HepG2 (cell line): Measurements from ENCODE around the gene CDK3.
"Not testable (repeated sequence)": the region's sequence is repeated elsewhere in the genome, so short reads cannot be mapped to it uniquely, and the experiment has no call there.

ENCODE experiments used
- ATM ChIP-seq: fragments of 450-650 bp; IDR thresholded peaks from 2 replicates; pipeline ENCODE4 v1.7.1; 2017; ENCODE audit warnings: mild to moderate bottlenecking, borderline replicate concordance
- CBX1 ChIP-seq: IDR thresholded peaks from one replicate; pipeline ENCODE4 v1.6.1; 2016; ENCODE audit warnings: antibody characterized with exemption, low read depth
- ELF1 ChIP-seq: sonication (generic); formaldehyde crosslinking; IDR thresholded peaks from 2 replicates; pipeline ENCODE4 v1.4.0; 2020; ENCODE audit warnings: missing genetic modification reagents
- GATAD1 ChIP-seq: IDR thresholded peaks from 2 replicates; pipeline ENCODE4 v1.6.1; 2016; ENCODE audit warnings: missing genetic modification reagents, missing compliant biosample characterization
- MYNN ChIP-seq: sonication (generic); formaldehyde crosslinking; IDR thresholded peaks from 2 replicates; pipeline ENCODE4 v1.4.0; 2020; ENCODE audit warnings: mild to moderate bottlenecking, low read depth, missing genetic modification reagents
- POLR2A ChIP-seq, 2 experiments: IDR thresholded peaks; 2 replicates each; pipeline ENCODE4 v1.6.1; 2011; ENCODE audit warnings: low read depth in 2 of 2, low read length in 2 of 2, mild to moderate bottlenecking in 1 of 2, moderate library complexity in 1 of 2; ENCODE audit not compliant: insufficient read depth in 1 of 2
- RNF2 ChIP-seq: fragments of 450-650 bp; conservative IDR thresholded peaks from 2 replicates; pipeline ENCODE4 v1.6.1; 2016; ENCODE audit warnings: low read depth
- ZNF557 ChIP-seq: sonication (generic); formaldehyde crosslinking; IDR thresholded peaks from 2 replicates; pipeline ENCODE4 v1.4.0; 2020; ENCODE audit warnings: missing genetic modification reagents
- TF ChIP-seq, protein P1 (sequence below): sonication (generic); formaldehyde crosslinking; IDR thresholded peaks from 2 replicates; pipeline ENCODE4 v1.4.0; 2020; ENCODE audit warnings: missing genetic modification reagents
- TF ChIP-seq, protein P2 (sequence below): sonication (generic); formaldehyde crosslinking; IDR thresholded peaks from 2 replicates; pipeline ENCODE4 v1.5.0; 2020; ENCODE audit warnings: mild to moderate bottlenecking, missing genetic modification reagents, moderate library complexity
- TF ChIP-seq, protein P3 (sequence below): sonication (generic); formaldehyde crosslinking; IDR thresholded peaks from 2 replicates; pipeline ENCODE4 v1.5.1; 2020; ENCODE audit warnings: mild to moderate bottlenecking, missing genetic modification reagents, moderate library complexity
- TF ChIP-seq, protein P4 (sequence below): sonication (generic); formaldehyde crosslinking; IDR thresholded peaks from 2 replicates; pipeline ENCODE4 v1.4.0; 2020; ENCODE audit warnings: missing genetic modification reagents
- TF ChIP-seq, protein P5 (sequence below): sonication (generic); formaldehyde crosslinking; conservative IDR thresholded peaks from 2 replicates; pipeline ENCODE4 v1.8.0; 2022; ENCODE audit warnings: missing genetic modification reagents

DNA sequence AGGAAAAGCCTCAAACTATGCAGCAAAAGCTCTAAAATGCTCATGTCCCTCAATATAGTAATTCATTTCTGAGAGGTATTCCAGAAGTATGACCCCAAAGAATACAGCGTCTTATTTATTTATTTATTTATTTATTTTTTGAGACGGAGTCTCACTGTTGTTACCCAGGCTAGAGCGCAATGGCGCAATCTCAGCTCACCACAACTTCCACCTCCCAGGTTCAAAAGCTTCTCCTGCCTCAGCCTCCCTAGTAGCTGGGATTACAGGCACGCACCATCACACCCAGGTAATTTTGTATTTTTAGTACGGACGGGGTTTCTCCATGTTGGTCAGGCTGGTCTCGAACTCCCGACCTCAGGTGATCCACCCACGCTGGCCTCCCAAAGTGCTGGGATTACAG lies 31.6 kb upstream of the CDK3 start:
- TF ChIP-seq, protein P1, sequence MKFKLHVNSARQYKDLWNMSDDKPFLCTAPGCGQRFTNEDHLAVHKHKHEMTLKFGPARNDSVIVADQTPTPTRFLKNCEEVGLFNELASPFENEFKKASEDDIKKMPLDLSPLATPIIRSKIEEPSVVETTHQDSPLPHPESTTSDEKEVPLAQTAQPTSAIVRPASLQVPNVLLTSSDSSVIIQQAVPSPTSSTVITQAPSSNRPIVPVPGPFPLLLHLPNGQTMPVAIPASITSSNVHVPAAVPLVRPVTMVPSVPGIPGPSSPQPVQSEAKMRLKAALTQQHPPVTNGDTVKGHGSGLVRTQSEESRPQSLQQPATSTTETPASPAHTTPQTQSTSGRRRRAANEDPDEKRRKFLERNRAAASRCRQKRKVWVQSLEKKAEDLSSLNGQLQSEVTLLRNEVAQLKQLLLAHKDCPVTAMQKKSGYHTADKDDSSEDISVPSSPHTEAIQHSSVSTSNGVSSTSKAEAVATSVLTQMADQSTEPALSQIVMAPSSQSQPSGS (CRISPR knock-in tag), result not testable (repeated sequence)
- TF ChIP-seq POLR2A (IDR thresholded peaks at IDR 0.05; ENCODE audit: insufficient read depth in 1 of 2, low read depth in 2 of 2, low read length in 2 of 2); GATAD1 (CRISPR knock-in tag); ELF1; CBX1; ZNF557 (CRISPR knock-in tag); ATM; RNF2; MYNN: not testable (repeated sequence)
- TF ChIP-seq, protein P2, sequence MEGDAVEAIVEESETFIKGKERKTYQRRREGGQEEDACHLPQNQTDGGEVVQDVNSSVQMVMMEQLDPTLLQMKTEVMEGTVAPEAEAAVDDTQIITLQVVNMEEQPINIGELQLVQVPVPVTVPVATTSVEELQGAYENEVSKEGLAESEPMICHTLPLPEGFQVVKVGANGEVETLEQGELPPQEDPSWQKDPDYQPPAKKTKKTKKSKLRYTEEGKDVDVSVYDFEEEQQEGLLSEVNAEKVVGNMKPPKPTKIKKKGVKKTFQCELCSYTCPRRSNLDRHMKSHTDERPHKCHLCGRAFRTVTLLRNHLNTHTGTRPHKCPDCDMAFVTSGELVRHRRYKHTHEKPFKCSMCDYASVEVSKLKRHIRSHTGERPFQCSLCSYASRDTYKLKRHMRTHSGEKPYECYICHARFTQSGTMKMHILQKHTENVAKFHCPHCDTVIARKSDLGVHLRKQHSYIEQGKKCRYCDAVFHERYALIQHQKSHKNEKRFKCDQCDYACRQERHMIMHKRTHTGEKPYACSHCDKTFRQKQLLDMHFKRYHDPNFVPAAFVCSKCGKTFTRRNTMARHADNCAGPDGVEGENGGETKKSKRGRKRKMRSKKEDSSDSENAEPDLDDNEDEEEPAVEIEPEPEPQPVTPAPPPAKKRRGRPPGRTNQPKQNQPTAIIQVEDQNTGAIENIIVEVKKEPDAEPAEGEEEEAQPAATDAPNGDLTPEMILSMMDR, result not testable (repeated sequence)
- TF ChIP-seq, protein P3, sequence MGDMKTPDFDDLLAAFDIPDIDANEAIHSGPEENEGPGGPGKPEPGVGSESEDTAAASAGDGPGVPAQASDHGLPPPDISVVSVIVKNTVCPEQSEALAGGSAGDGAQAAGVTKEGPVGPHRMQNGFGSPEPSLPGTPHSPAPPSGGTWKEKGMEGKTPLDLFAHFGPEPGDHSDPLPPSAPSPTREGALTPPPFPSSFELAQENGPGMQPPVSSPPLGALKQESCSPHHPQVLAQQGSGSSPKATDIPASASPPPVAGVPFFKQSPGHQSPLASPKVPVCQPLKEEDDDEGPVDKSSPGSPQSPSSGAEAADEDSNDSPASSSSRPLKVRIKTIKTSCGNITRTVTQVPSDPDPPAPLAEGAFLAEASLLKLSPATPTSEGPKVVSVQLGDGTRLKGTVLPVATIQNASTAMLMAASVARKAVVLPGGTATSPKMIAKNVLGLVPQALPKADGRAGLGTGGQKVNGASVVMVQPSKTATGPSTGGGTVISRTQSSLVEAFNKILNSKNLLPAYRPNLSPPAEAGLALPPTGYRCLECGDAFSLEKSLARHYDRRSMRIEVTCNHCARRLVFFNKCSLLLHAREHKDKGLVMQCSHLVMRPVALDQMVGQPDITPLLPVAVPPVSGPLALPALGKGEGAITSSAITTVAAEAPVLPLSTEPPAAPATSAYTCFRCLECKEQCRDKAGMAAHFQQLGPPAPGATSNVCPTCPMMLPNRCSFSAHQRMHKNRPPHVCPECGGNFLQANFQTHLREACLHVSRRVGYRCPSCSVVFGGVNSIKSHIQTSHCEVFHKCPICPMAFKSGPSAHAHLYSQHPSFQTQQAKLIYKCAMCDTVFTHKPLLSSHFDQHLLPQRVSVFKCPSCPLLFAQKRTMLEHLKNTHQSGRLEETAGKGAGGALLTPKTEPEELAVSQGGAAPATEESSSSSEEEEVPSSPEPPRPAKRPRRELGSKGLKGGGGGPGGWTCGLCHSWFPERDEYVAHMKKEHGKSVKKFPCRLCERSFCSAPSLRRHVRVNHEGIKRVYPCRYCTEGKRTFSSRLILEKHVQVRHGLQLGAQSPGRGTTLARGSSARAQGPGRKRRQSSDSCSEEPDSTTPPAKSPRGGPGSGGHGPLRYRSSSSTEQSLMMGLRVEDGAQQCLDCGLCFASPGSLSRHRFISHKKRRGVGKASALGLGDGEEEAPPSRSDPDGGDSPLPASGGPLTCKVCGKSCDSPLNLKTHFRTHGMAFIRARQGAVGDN (CRISPR knock-in tag), result not testable (repeated sequence)
- TF ChIP-seq, protein P4, sequence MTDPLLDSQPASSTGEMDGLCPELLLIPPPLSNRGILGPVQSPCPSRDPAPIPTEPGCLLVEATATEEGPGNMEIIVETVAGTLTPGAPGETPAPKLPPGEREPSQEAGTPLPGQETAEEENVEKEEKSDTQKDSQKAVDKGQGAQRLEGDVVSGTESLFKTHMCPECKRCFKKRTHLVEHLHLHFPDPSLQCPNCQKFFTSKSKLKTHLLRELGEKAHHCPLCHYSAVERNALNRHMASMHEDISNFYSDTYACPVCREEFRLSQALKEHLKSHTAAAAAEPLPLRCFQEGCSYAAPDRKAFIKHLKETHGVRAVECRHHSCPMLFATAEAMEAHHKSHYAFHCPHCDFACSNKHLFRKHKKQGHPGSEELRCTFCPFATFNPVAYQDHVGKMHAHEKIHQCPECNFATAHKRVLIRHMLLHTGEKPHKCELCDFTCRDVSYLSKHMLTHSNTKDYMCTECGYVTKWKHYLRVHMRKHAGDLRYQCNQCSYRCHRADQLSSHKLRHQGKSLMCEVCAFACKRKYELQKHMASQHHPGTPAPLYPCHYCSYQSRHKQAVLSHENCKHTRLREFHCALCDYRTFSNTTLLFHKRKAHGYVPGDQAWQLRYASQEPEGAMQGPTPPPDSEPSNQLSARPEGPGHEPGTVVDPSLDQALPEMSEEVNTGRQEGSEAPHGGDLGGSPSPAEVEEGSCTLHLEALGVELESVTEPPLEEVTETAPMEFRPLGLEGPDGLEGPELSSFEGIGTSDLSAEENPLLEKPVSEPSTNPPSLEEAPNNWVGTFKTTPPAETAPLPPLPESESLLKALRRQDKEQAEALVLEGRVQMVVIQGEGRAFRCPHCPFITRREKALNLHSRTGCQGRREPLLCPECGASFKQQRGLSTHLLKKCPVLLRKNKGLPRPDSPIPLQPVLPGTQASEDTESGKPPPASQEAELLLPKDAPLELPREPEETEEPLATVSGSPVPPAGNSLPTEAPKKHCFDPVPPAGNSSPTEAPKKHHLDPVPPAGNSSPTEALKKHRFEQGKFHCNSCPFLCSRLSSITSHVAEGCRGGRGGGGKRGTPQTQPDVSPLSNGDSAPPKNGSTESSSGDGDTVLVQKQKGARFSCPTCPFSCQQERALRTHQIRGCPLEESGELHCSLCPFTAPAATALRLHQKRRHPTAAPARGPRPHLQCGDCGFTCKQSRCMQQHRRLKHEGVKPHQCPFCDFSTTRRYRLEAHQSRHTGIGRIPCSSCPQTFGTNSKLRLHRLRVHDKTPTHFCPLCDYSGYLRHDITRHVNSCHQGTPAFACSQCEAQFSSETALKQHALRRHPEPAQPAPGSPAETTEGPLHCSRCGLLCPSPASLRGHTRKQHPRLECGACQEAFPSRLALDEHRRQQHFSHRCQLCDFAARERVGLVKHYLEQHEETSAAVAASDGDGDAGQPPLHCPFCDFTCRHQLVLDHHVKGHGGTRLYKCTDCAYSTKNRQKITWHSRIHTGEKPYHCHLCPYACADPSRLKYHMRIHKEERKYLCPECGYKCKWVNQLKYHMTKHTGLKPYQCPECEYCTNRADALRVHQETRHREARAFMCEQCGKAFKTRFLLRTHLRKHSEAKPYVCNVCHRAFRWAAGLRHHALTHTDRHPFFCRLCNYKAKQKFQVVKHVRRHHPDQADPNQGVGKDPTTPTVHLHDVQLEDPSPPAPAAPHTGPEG (CRISPR knock-in tag), result not testable (repeated sequence)
- TF ChIP-seq, protein P5, sequence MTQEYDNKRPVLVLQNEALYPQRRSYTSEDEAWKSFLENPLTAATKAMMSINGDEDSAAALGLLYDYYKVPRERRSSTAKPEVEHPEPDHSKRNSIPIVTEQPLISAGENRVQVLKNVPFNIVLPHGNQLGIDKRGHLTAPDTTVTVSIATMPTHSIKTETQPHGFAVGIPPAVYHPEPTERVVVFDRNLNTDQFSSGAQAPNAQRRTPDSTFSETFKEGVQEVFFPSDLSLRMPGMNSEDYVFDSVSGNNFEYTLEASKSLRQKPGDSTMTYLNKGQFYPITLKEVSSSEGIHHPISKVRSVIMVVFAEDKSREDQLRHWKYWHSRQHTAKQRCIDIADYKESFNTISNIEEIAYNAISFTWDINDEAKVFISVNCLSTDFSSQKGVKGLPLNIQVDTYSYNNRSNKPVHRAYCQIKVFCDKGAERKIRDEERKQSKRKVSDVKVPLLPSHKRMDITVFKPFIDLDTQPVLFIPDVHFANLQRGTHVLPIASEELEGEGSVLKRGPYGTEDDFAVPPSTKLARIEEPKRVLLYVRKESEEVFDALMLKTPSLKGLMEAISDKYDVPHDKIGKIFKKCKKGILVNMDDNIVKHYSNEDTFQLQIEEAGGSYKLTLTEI (CRISPR knock-in tag), result not testable (repeated sequence)
